ENCODE results near the gene DSG3. TPM values are rescaled to one million over a fixed set of nuclear protein-coding genes. Genes with fewer than 3 reads are reported as not detected.

DSG3 gene
- total and polyA plus RNA-seq, 2 of the 8 experiments (the other 6 are each of a cell fraction or from before 2014, with no cell fraction given): 0.03 to 0.07 TPM

DNA sequence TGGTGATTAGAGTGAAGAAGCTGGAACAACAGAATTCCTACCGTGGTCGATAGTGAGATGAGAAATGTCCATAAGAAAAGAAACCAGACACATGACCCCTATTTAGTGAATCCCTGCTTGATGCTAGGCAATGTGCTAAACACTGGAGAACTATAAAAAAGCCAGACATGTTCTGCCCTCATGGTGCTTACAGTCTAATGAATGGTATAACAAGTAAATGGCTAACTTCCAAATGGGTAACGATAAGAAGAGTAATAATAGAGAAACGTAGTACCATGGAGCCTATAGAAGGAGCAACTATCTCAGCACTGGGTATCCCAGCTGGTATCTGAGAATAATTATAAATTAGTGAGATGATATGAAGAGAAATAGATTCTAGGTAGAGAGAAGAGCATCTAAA lies 55.5 kb downstream of the DSG3 start:
- no peak overlapping the region for H3K4me2 ChIP-seq (ENCODE audit: insufficient read depth in 1 of 2, low read depth in 2 of 2, low read length in 2 of 2)
- H2BK15ac ChIP-seq (ENCODE audit: low read length): no peak overlapping the region
- no peak overlapping the region for H2AFZ ChIP-seq (ENCODE audit: low read length)
- TF ChIP-seq HDAC2 (IDR thresholded peaks at IDR 0.05; ENCODE audit: borderline replicate concordance in 1 of 2, low read depth in 2 of 2, low read length in 2 of 2) (no peak), ZNF274 (IDR thresholded peaks at IDR 0.05; ENCODE audit: borderline replicate concordance, extremely low read depth, low read length) (no peak), JUND (IDR thresholded peaks at IDR 0.05; ENCODE audit: low read length) (no peak)
- H3K27ac ChIP-seq (ENCODE audit: low read depth, low read length): no peak overlapping the region
- peaks cover 15 to 91% of the 10 kb centered on the region in 2 experiments for H3K79me2 ChIP-seq (ENCODE audit: control insufficient read depth in 1 of 2, insufficient read depth in 2 of 2, low read length in 2 of 2)
- peaks cover 11% of the 10 kb centered on the region for H3K79me1 ChIP-seq (ENCODE audit: low read depth, low read length)
- H2BK12ac ChIP-seq (ENCODE audit: low read depth, low read length): no peak overlapping the region
- WGBS, 2 experiments (ENCODE audit: extremely low coverage in 1 of 2, insufficient coverage in 1 of 2, insufficient read length in 1 of 2, insufficient replicate concordance in 2 of 2, low coverage in 1 of 2, low lambda C conversion rate in 2 of 2, missing lambda C conversion rate in 1 of 2): 90% methylated on average over 4 of the region's 4 CpGs; no CpG with 5 or more reads in 1 of the 2 experiments
- H3K18ac ChIP-seq (ENCODE audit: extremely low read depth, low read length): no peak overlapping the region
- H3K56ac ChIP-seq (replicated peaks; ENCODE audit: insufficient read length, low read depth, low read length): no peak overlapping the region
- no peak overlapping the region for H2BK120ac ChIP-seq (replicated peaks; ENCODE audit: low read depth, low read length)
- no peak overlapping the region for H4K8ac ChIP-seq (ENCODE audit: extremely low read depth, insufficient read depth, low read length)
- H3K36me3 ChIP-seq (ENCODE audit: control insufficient read depth in 2 of 4, insufficient read depth in 4 of 4, low read length in 3 of 4): peaks cover 0 to 2% (median 0%) of the 10 kb centered on the region in 4 experiments; a peak in 1 of 8 replicates
- H3K4me1 ChIP-seq (replicated peaks in 1 of 4; ENCODE audit: control insufficient read depth in 3 of 4, insufficient read depth in 4 of 4, low read length in 3 of 4): peaks cover 2 to 10% (median 5%) of the 10 kb centered on the region in 4 experiments; a peak in 5 of 7 replicates
- H4K20me1 ChIP-seq (replicated peaks in 1 of 2; ENCODE audit: control insufficient read depth in 1 of 2, insufficient read depth in 2 of 2, low read length in 2 of 2): peaks cover 4 to 5% of the 10 kb centered on the region in 2 experiments
- no peak overlapping the region for H2BK5ac ChIP-seq (ENCODE audit: low read depth, low read length)
- no peak overlapping the region for H3K4me3 ChIP-seq (ENCODE audit: extremely low read depth in 1 of 4, insufficient read depth in 2 of 4, low read depth in 3 of 4, low read length in 4 of 4)
- H3K9ac ChIP-seq (replicated peaks in 1 of 4; ENCODE audit: extremely low read depth in 1 of 4, low read depth in 3 of 4, low read length in 3 of 4): no peak overlapping the region
- FAIRE-seq (no peak), DNase-seq (ENCODE audit: low read depth in 1 of 2, low spot score in 2 of 2) (no peak)
- POLR2A ChIA-PET (ENCODE audit: partially characterized antibody): no interaction called here
- H2AK5ac ChIP-seq (ENCODE audit: low read depth, low read length): no peak overlapping the region
- no peak overlapping the region for H3K14ac ChIP-seq (ENCODE audit: insufficient read length)
- H4K91ac ChIP-seq (replicated peaks; ENCODE audit: insufficient read length, low read length): no peak overlapping the region
- CTCF ChIA-PET (ENCODE audit: partially characterized antibody): interaction anchor here (1.4 kb wide), 1 partner anchor 46 kb away, joined by 3 read pairs; no protein-coding TSS in a partner anchor
- peaks cover 0 to 1% (median 0%) of the 10 kb centered on the region in 4 experiments; a peak in 1 of 7 replicates for H3K27me3 ChIP-seq (replicated peaks in 1 of 4; ENCODE audit: control insufficient read depth in 3 of 4, extremely low read depth in 1 of 4, insufficient read depth in 3 of 4, low read length in 3 of 4)
- H3K9me3 ChIP-seq (ENCODE audit: insufficient read depth in 2 of 2, low read depth in 1 of 2, low read length in 1 of 2): no peaks in the 10 kb centered on the region
- H4K5ac ChIP-seq (ENCODE audit: insufficient read length, low read depth, low read length): no peak overlapping the region
- no peak overlapping the region for H3K4ac ChIP-seq (replicated peaks; ENCODE audit: insufficient read length, low read depth, low read length)
- H2BK20ac ChIP-seq (ENCODE audit: low read length): no peak overlapping the region
- H3K23ac ChIP-seq (ENCODE audit: insufficient read length): no peak overlapping the region
- peaks cover 3% of the 10 kb centered on the region; the same call in 1 of the 2 replicates for H3K23me2 ChIP-seq (ENCODE audit: low read depth, low read length)

Measured in H1 (cell line).